ENCODE data around the gene C1QTNF5. TPM values are rescaled to one million over a fixed set of nuclear protein-coding genes. Genes with fewer than 3 reads are reported as not detected.

C1QTNF5 gene
- total and polyA plus RNA-seq, 8 donors: 20.0 to 52.0 (median 43.2) TPM

- Histone ChIP-seq H3K36me3 (peaks cover 0 to 92% of the 10 kb centered on the region in 2 donors), H3K9me3 (no peaks in the 10 kb centered on the region), H3K4me1 (peaks cover 0 to 4% of the 10 kb centered on the region in 2 donors), H3K4me3 (no peak overlapping the region), H3K27ac (peak overlapping the region in 1 of 2 donors; percentile 2), H3K27me3 (no peaks in the 10 kb centered on the region)
- DNase-seq (no peak), ATAC-seq (no peak)
- intact Hi-C loops (cut with DNase I): no loop called here
- no peak for TF ChIP-seq CTCF (IDR thresholded peaks at IDR 0.05)
Observed at GRCh38 chr11:119307219-119307618, 33.5 kb downstream of the C1QTNF5 start.

- Histone ChIP-seq H3K27me3 (no peaks in the 10 kb centered on the region), H3K36me3 (peaks cover 0 to 95% of the 10 kb centered on the region in 2 donors), H3K4me3 (no peak overlapping the region), H3K9me3 (no peaks in the 10 kb centered on the region), H3K27ac (peak overlapping the region in 1 of 2 donors; percentile 2), H3K4me1 (peaks cover 0 to 3% of the 10 kb centered on the region in 2 donors)
- no peak for TF ChIP-seq CTCF (IDR thresholded peaks at IDR 0.05)
- DNase-seq (no peak), ATAC-seq (no peak)
- intact Hi-C loops (cut with DNase I): no loop called here
Observed at GRCh38 chr11:119306373-119306890, 34.3 kb downstream of the C1QTNF5 start.

GRCh38 chr11:119305556-119306372 is 34.9 kb downstream of the C1QTNF5 start:
- intact Hi-C loops (cut with DNase I): no loop called here
- Histone ChIP-seq H3K4me1 (no peaks in the 10 kb centered on the region), H3K27me3 (no peaks in the 10 kb centered on the region), H3K4me3 (no peak overlapping the region), H3K9me3 (no peaks in the 10 kb centered on the region), H3K36me3 (peaks cover 0 to 95% of the 10 kb centered on the region in 2 donors), H3K27ac (no peak overlapping the region)
- DNase-seq (no peak), ATAC-seq (no peak)
- TF ChIP-seq CTCF (IDR thresholded peaks at IDR 0.05): no peak

GRCh38 chr11:119303227-119303718 is 37.4 kb downstream of the C1QTNF5 start:
- no peak for DNase-seq
- Histone ChIP-seq H3K4me1 (peaks cover 0 to 2% of the 10 kb centered on the region in 2 donors), H3K36me3 (peaks cover 0 to 97% of the 10 kb centered on the region in 2 donors), H3K27me3 (no peaks in the 10 kb centered on the region), H3K4me3 (no peak overlapping the region), H3K9me3 (no peaks in the 10 kb centered on the region), H3K27ac (no peak overlapping the region)
- intact Hi-C loops (cut with DNase I): no loop called here
- TF ChIP-seq CTCF (IDR thresholded peaks at IDR 0.05): no peak
- ATAC-seq: no peak

GRCh38 chr11:119300198-119300964 is 40.3 kb downstream of the C1QTNF5 start:
- Histone ChIP-seq H3K27me3 (no peaks in the 10 kb centered on the region), H3K27ac (no peak overlapping the region), H3K4me3 (no peak overlapping the region), H3K36me3 (peaks cover 0 to 98% of the 10 kb centered on the region in 2 donors), H3K4me1 (peaks cover 0 to 3% of the 10 kb centered on the region in 2 donors), H3K9me3 (no peaks in the 10 kb centered on the region)
- intact Hi-C loops (cut with DNase I): no loop called here
- DNase-seq: no peak
- TF ChIP-seq CTCF (IDR thresholded peaks at IDR 0.05): no peak
- no peak for ATAC-seq

Data from left lung (tissue), 10 donors.